Endothelial cell of umbilical vein (primary cell): Measurements from ENCODE around the gene AFF1. TPM values are rescaled to one million over a fixed set of nuclear protein-coding genes. Genes with fewer than 3 reads are reported as not detected.

Experiments
- BruUV-seq: library from RNA; stranded (reverse); fragments of 400-500 nt; replicated peaks from 2 replicates; lab custom pipeline; 2021; lab: Mats Ljungman, UMichigan
- CTCF ChIA-PET: fragments of 300-600, 350-600 bp; sonication (Branson Sonifier 250); formaldehyde crosslinking; loops from one replicate; lab custom pipeline; 2021; ENCODE audit warnings: antibody characterized with exemption, inconsistent platforms; lab: Charles Lee
- POLR2A ChIA-PET: fragments of 300-600, 350-600 bp; sonication (Branson Sonifier 250); formaldehyde crosslinking; loops from one replicate; lab custom pipeline; 2021; ENCODE audit warnings: antibody characterized with exemption, inconsistent platforms; lab: Charles Lee
- DNase-seq: peaks from one replicate; pipeline ENCODE4 v3.0.0-alpha.2; 2011; ENCODE audit warnings: low read depth, low spot score
- FAIRE-seq: peaks from 2 replicates; lab custom pipeline; 2011; peaks lifted over from hg19 to GRCh38; lab: Jason Lieb, UNC
- H2AFZ ChIP-seq: 2 replicates; pipeline ENCODE4 v1.6.0; 2012; ENCODE audit warnings: low read depth, low read length, control low read depth, inconsistent platforms
- H3K27ac ChIP-seq: 2 replicates; pipeline ENCODE4 v1.5.1; 2011; ENCODE audit warnings: low read depth, mild to moderate bottlenecking, control low read depth, low read length, moderate library complexity; ENCODE audit not compliant: insufficient read depth
- H3K27me3 ChIP-seq, 2 experiments: 2 replicates each; pipeline versions ENCODE4 v1.6.0 to v1.6.1; 2011; ENCODE audit warnings: low read length in 2 of 2, mixed read lengths in 1 of 2; ENCODE audit not compliant: control insufficient read depth in 2 of 2, insufficient read depth in 2 of 2
- H3K36me3 ChIP-seq, 2 experiments: 2 replicates in 1 of 2; 3 replicates in 1 of 2; pipeline ENCODE4 v1.5.1; 2011; ENCODE audit warnings: low read length in 2 of 2, mild to moderate bottlenecking in 1 of 2, moderate library complexity in 1 of 2; ENCODE audit not compliant: control insufficient read depth in 2 of 2, insufficient read depth in 2 of 2; ENCODE audit errors: extremely low read depth in 1 of 2
- H3K4me1 ChIP-seq: 3 replicates; pipeline ENCODE4 v1.5.1; 2011; ENCODE audit warnings: mild to moderate bottlenecking, low read length; ENCODE audit not compliant: control insufficient read depth, insufficient read depth; ENCODE audit errors: extremely low read depth
- H3K4me2 ChIP-seq: 2 replicates; pipeline ENCODE4 v1.6.1; 2011; ENCODE audit warnings: low read length, control low read depth, mixed read lengths; ENCODE audit not compliant: insufficient read depth
- H3K4me3 ChIP-seq, 3 experiments: fragments of 200-600 bp in 1 of 3; sonication (generic), shearing (Covaris generic) in 1 of 3; replicated peaks in 1 of 3; 2 replicates each; pipeline ENCODE4 v1.5.1; 2011 to 2016; ENCODE audit warnings: control low read depth in 3 of 3, low read length in 3 of 3, mild to moderate bottlenecking in 2 of 3, inconsistent platforms in 1 of 3, low read depth in 1 of 3, moderate library complexity in 1 of 3; ENCODE audit not compliant: insufficient read depth in 1 of 3
- H3K79me2 ChIP-seq: 2 replicates; pipeline ENCODE4 v1.6.0; 2012; ENCODE audit warnings: low read length, inconsistent platforms; ENCODE audit not compliant: control insufficient read depth, insufficient read depth
- H3K9ac ChIP-seq: replicated peaks from 2 replicates; pipeline ENCODE3; 2011; ENCODE audit warnings: low read length, control low read depth; ENCODE audit not compliant: insufficient read depth; ENCODE audit errors: extremely low read depth
- H3K9me1 ChIP-seq: replicated peaks from 3 replicates; pipeline ENCODE4 v1.6.0; 2011; ENCODE audit warnings: mild to moderate bottlenecking, low read length; ENCODE audit not compliant: control insufficient read depth, insufficient read depth; ENCODE audit errors: extremely low read depth
- H3K9me3 ChIP-seq: replicated peaks from 2 replicates; pipeline ENCODE4 v1.5.1; 2012; ENCODE audit warnings: low read length, inconsistent platforms; ENCODE audit not compliant: control insufficient read depth, insufficient read depth
- H4K20me1 ChIP-seq: replicated peaks from 2 replicates; pipeline ENCODE3; 2011; ENCODE audit warnings: mild to moderate bottlenecking, low read length; ENCODE audit not compliant: control insufficient read depth, insufficient read depth; ENCODE audit errors: extremely low read depth
- EZH2 ChIP-seq: IDR thresholded peaks from 2 replicates; pipeline ENCODE4 v1.6.1; 2012; ENCODE audit warnings: borderline replicate concordance, low read depth, mild to moderate bottlenecking, moderate library complexity, low read length, inconsistent platforms; ENCODE audit not compliant: severe bottlenecking
- FOS ChIP-seq: IDR thresholded peaks from 2 replicates; pipeline ENCODE4 v1.6.1; 2011; ENCODE audit warnings: mild to moderate bottlenecking, low read length, moderate library complexity, borderline replicate concordance; ENCODE audit not compliant: insufficient read depth
- GATA2 ChIP-seq: IDR thresholded peaks from 2 replicates; pipeline ENCODE4 v1.7.0; 2011; ENCODE audit warnings: low read depth, mild to moderate bottlenecking, moderate library complexity, mixed read lengths, low read length; ENCODE audit not compliant: insufficient read length, insufficient read depth
- JUN ChIP-seq: IDR thresholded peaks from 2 replicates; pipeline ENCODE4 v1.6.1; 2011; ENCODE audit warnings: borderline replicate concordance, low read depth; ENCODE audit not compliant: insufficient read length, insufficient read depth
- MAX ChIP-seq: IDR thresholded peaks from 2 replicates; pipeline ENCODE4 v1.6.1; 2011; ENCODE audit not compliant: insufficient read depth, insufficient read length
- POLR2AphosphoS5 ChIP-seq: IDR thresholded peaks from 2 replicates; pipeline ENCODE4 v1.6.1; 2012; ENCODE audit warnings: low read depth, mild to moderate bottlenecking, control low read depth, low read length, moderate library complexity; ENCODE audit not compliant: insufficient read depth
- dilution Hi-C: fragments of 300-500 bp; cut with MboI; formaldehyde crosslinking; loops from one replicate; pipeline ENCODE4 v1.15.0; 2019; ENCODE audit warnings: low sequenced_read_pairs; ENCODE audit not compliant: extremely low pct_ligation_motif_present
- intact Hi-C: fragments of 100-400 bp; cut with micrococcal nuclease; formaldehyde crosslinking; loops from one replicate; pipeline ENCODE4 v1.10.0; 2022
- polyA plus RNA-seq, 4 experiments: library from polyadenylated mRNA; depleted of rRNA in 3 of 4; stranded (reverse) in 3 of 4; unstranded in 1 of 4; fragments of >200 nt; gene quantifications; 2 replicates each; pipeline versions ENCODE4 v1.2.1 to v1.2.3, GENCODE V29; 2011 to 2012; ENCODE audit warnings: missing spikeins in 1 of 4
- total RNA-seq: library from RNA; stranded (reverse); gene quantifications from 2 replicates; pipeline ENCODE4 v1.2.3, GENCODE V29; 2021

The AFF1 gene
- total and polyA plus RNA-seq, 2 donors (not counting 3 experiments of a cell fraction or from before 2014, with no cell fraction given): 26.2 to 106 TPM

DNA sequence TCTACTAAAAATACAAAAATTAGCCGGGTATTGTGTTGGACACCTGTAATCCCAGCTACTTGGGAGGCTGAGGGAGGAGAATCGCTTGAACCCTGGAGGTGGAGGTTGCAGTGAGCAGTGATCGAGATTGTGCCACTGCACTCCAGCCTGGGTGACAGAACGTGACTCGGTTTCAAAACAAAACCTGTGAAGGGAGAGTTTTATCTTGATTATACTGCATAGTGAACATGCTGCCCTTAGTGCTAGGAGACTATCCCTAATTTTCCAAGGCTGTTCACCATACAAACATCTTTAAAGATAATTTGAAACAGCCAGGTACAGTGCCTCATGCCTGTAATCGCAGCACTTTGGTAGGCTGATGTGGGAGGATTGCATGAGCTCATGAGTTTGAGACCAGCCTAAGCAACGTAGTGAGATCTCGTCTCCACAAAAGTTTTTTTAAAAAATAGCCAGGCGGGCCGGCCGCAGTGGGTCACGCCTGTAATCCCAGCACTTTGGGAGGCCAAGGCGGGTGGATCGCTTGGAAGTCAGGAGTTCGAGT, 6.2 kb downstream of the AFF1 start:
- Histone ChIP-seq H3K4me3 (no peak overlapping the region), H3K4me2 (no peak overlapping the region), H3K9me1 (no peaks in the 10 kb centered on the region), H4K20me1 (no peaks in the 10 kb centered on the region), H3K9me3 (no peaks in the 10 kb centered on the region), H3K27me3 (no peaks in the 10 kb centered on the region), H2AFZ (no peak overlapping the region), H3K4me1 (peaks cover 55% of the 10 kb centered on the region), H3K36me3 (no peaks in the 10 kb centered on the region), H3K27ac (no peak overlapping the region), H3K9ac (no peak overlapping the region), H3K79me2 (peaks cover 84% of the 10 kb centered on the region)
- BruUV-seq: no TSS peak
- dilution Hi-C loops: no loop called here
- intact Hi-C loops: no loop called here
- CTCF ChIA-PET: interaction anchor here (0.8 to 2.7 kb wide), 5 partner anchors 19 to 65 kb away, joined by 3 to 12 read pairs (median 8); no protein-coding TSS in a partner anchor
- TF ChIP-seq FOS (no peak), JUN (no peak), MAX (no peak), EZH2 (no peak), GATA2 (no peak), POLR2AphosphoS5 (no peak)
- FAIRE-seq (no peak), DNase-seq (no peak)
- POLR2A ChIA-PET: interaction anchor here (1.6 kb wide), 1 partner anchor 65 kb away, joined by 4 read pairs; no protein-coding TSS in a partner anchor
